RWPE2 (cell line): ENCODE data around the gene UBL7.

ENCODE experiments used
- ATAC-seq: fragments of 200-7000 bp; cut with Tn5 transposase; 3 replicates; pipeline ENCODE4 v1.9.1; 2021; ENCODE audit warnings: low read depth
- DNase-seq: peaks from one replicate; pipeline ENCODE4 v3.0.0-alpha.2; 2020; ENCODE audit warnings: low spot score
- H3K27ac ChIP-seq: fragments of 450-650 bp; 2 replicates; pipeline ENCODE4 v1.5.1; 2017; ENCODE audit warnings: mild to moderate bottlenecking; ENCODE audit not compliant: poor library complexity, severe bottlenecking
- H3K27me3 ChIP-seq: fragments of 250-450 bp; sonication (Bioruptor Pico); 2 replicates; pipeline ENCODE4 v1.5.1; 2021; ENCODE audit warnings: mild to moderate bottlenecking, moderate library complexity; ENCODE audit not compliant: insufficient read depth, poor library complexity, severe bottlenecking
- H3K36me3 ChIP-seq: fragments of 250-450 bp; sonication (Bioruptor Pico); 2 replicates; pipeline ENCODE4 v1.5.1; 2020; ENCODE audit warnings: low read depth, mild to moderate bottlenecking, moderate library complexity
- H3K4me1 ChIP-seq: fragments of 250-450 bp; sonication (Bioruptor Pico); 2 replicates; pipeline ENCODE4 v1.5.1; 2021; ENCODE audit warnings: mild to moderate bottlenecking, moderate library complexity; ENCODE audit not compliant: insufficient read depth, poor library complexity, severe bottlenecking
- H3K4me3 ChIP-seq: fragments of 250-450 bp; sonication (Bioruptor Pico); 2 replicates; pipeline ENCODE4 v1.5.1; 2021; ENCODE audit warnings: mild to moderate bottlenecking, moderate library complexity; ENCODE audit not compliant: severe bottlenecking
- H3K9me3 ChIP-seq: fragments of 250-450 bp; sonication (Bioruptor Pico); 2 replicates; pipeline ENCODE4 v1.5.1; 2021; ENCODE audit warnings: mild to moderate bottlenecking, moderate library complexity; ENCODE audit not compliant: severe bottlenecking
- TF ChIP-seq, protein P1 (sequence below): fragments of 450-650 bp; IDR thresholded peaks from one replicate; pipeline ENCODE4 v1.5.1; 2017; ENCODE audit warnings: mild to moderate bottlenecking, moderate library complexity; ENCODE audit not compliant: poor library complexity, severe bottlenecking

UBL7 gene

DNA sequence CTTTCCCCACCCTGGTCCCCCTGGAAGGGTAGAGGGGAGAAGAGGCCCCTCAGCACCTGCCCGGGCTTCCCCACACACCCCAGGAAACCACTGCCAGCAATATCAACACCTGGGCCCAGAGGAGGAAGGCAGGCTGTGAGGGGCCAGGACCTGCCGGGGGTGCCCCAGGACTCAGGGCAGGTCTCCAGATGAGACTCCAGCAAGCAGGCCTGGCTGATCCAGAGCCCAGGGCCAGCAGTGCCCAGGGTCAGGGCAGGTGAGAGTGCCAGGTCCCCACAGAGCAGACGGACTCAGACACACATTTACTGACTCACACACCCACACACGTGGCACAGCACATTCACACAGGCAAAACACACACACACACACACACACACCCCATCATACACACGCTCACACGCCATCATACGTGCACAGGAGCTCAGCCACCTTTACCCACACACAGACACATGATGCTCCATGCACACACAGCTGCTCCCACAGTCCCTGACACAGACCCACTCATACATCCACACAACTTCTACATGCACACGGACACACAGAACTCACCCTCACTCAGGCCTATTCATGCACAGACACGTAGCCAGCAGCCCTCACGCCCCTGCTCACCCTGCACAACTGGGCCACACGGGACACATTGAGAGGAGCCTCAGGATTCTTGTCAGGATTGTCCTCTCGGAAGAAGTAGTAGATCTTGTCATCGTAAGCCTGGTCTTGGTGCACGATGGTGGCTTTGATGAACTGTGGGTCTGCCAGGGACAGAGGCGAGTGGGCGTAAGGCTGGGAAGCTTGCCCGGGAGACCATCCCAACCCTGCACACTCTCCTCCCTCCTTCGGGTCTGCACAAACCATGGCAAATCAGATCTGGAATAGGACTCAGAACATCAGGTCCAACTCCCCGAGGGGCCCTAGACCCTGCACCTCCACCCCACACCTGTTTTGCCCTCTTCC lies 44.7 kb downstream of the UBL7 start:
- no peaks in the 10 kb centered on the region for H3K9me3 ChIP-seq
- H3K27ac ChIP-seq, result peak overlapping the region; percentile 95
- H3K4me1 ChIP-seq, result peaks cover 44% of the 10 kb centered on the region
- TF ChIP-seq, protein P1, sequence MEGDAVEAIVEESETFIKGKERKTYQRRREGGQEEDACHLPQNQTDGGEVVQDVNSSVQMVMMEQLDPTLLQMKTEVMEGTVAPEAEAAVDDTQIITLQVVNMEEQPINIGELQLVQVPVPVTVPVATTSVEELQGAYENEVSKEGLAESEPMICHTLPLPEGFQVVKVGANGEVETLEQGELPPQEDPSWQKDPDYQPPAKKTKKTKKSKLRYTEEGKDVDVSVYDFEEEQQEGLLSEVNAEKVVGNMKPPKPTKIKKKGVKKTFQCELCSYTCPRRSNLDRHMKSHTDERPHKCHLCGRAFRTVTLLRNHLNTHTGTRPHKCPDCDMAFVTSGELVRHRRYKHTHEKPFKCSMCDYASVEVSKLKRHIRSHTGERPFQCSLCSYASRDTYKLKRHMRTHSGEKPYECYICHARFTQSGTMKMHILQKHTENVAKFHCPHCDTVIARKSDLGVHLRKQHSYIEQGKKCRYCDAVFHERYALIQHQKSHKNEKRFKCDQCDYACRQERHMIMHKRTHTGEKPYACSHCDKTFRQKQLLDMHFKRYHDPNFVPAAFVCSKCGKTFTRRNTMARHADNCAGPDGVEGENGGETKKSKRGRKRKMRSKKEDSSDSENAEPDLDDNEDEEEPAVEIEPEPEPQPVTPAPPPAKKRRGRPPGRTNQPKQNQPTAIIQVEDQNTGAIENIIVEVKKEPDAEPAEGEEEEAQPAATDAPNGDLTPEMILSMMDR, result no peak
- ATAC-seq, result no peak
- H3K27me3 ChIP-seq, result no peaks in the 10 kb centered on the region
- peaks cover 63% of the 10 kb centered on the region for H3K36me3 ChIP-seq
- no peak overlapping the region for H3K4me3 ChIP-seq
- DNase-seq, result no peak

DNA sequence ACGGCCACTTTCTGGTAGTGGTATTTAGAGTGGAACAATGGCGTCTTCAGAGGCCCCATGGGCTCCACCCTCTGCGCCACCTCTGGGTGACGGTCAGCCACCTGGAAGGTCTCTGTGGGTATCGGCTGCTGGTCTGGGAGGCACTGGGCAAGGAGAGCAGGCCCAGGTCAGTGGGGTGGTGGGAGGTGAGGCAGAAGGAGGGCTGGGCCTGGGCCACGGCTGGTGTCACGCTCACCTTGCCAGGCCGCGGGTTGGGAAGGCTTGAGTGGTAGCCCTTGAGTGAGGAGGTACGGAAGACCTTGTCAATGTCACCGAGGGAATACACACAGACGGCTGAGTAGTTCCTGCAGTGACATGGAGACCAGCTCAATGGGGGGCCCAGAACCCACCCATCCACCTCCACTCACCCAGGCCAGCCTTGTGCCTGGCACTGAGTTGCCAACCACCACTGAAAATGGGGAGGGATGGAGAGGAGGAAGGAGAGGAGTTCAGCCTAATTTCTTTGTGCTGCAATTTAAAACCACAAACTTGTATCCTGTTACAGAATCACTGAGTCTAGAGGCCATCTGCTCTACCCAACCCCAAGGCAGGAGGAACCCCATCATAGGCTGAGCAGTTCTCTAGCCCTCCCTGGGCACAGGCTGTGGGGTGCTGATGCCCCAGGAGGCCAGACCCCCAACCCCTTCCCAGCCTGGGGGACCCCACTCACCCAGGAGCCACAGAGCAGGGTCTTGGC lies 46.2 kb downstream of the UBL7 start:
- peaks cover 30% of the 10 kb centered on the region for H3K4me1 ChIP-seq
- TF ChIP-seq, protein P1, result no peak

DNA sequence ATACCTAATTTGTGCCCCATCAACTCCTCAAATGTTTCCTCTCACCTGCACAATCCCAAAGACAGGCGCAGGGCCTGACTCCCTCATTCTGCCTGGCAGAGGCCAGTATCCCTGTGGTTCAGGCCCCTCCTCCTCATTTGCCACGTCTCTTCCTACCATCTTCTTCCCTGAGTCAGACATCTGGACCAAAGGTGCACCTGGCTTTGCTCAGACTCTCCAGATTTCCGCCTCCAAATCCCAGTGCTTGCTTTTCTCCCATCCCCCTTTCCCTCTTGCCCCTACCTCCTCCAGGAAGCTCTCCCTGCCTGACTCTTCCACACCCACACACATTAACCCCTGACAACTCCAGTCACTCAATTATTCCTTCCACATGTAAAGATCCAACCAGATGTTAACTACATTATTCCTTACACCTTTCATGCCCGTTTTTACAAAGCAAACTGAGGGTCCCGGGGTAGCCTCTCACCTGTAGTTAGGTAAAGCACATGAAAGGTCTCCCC lies 46.8 kb downstream of the UBL7 start:
- ATAC-seq, result no peak

More for the DNA sequence above, 46.2 kb downstream of the UBL7 start:
- Histone ChIP-seq H3K36me3 (peaks cover 76% of the 10 kb centered on the region), H3K4me3 (no peak overlapping the region), H3K9me3 (no peaks in the 10 kb centered on the region), H3K27me3 (no peaks in the 10 kb centered on the region), H3K27ac (peak overlapping the region; percentile 95)
- ATAC-seq, result no peak
- DNase-seq, result no peak

DNA sequence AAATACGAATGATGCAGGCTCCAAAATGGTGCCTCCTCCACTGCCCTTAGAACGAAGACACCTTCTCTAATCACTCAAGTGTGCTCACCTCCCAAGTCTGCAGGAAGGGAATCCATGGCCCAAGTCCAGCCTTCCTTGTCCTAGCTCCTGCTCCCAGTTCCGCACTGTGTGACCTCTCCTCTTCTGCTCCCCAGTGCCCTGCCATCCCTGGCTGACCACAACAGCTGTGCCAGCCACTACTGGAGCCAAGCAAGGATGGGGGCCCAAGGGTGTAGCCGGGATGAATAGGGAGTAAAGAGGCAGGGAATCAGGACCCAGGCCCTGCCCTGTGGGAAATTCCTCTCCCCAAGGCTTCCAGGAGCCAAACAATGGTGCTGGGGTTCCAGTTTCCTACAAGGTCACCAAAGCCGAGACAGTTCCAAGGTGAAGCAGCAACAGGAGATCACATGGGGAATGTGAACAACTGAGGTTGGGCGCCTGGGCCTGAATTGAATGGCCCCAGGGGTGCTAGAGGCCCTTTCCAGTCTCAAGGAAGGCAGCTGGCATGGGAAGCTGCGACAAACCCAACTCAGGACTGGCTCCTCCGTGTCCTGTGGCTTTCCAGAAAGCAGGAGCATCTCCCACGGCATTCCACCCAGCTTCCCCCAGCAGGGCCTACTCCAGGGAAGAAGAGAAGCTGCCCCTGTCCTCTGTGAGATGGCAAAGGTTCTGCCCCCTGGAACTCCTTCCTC lies 47.4 kb downstream of the UBL7 start:
- H3K36me3 ChIP-seq, result peaks cover 76% of the 10 kb centered on the region
- TF ChIP-seq, protein P1, result no peak
- H3K4me3 ChIP-seq, result no peak overlapping the region
- H3K27ac ChIP-seq, result peak overlapping the region; percentile 95
- peaks cover 19% of the 10 kb centered on the region for H3K4me1 ChIP-seq
- no peaks in the 10 kb centered on the region for H3K27me3 ChIP-seq
- no peak for DNase-seq
- no peak for ATAC-seq
- no peaks in the 10 kb centered on the region for H3K9me3 ChIP-seq

More for the DNA sequence above, 46.8 kb downstream of the UBL7 start:
- Histone ChIP-seq H3K36me3 (peaks cover 76% of the 10 kb centered on the region), H3K27me3 (no peaks in the 10 kb centered on the region), H3K4me3 (no peak overlapping the region), H3K9me3 (no peaks in the 10 kb centered on the region), H3K4me1 (peaks cover 25% of the 10 kb centered on the region), H3K27ac (peak overlapping the region; percentile 95)
- TF ChIP-seq, protein P1, result no peak
- DNase-seq, result no peak
